GM13976 (cell line): ENCODE measurements around the gene TPCN2.

Experiments used
- DNase-seq: peaks from one replicate; pipeline ENCODE4 v3.0.0; 2012; ENCODE audit warnings: low spot score
- in situ Hi-C: fragments of 300-500 bp; cut with MboI; formaldehyde crosslinking; loops from one replicate; pipeline ENCODE4 v1.12.0; 2022; ENCODE audit warnings: low sequenced_read_pairs, mixed read lengths, inconsistent platforms; ENCODE audit not compliant: unreplicated experiment
- TF ChIP-seq, protein P1 (sequence below): IDR thresholded peaks from 2 replicates; pipeline ENCODE4 v1.5.1; 2012; ENCODE audit warnings: borderline replicate concordance, mild to moderate bottlenecking; ENCODE audit not compliant: insufficient read depth; ENCODE audit errors: extremely low read depth, missing control alignments, control extremely low read depth

The TPCN2 gene

DNA sequence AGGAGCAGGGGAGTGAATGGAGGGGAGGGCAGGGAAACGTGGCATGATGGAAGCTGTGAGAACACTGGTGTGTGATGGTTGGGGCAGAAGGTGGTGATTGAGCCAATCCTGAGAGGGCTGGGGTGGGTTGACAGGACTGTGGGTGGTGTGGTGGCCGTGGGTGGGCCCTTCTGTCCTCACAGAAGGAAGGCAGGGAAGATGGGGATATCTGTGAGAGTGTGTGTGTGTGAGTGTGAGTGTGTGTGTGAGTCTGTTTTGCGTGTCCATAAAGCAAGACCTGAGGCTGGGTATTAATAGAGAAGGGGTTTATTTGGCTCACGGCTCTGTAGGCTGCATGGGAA is 13.0 kb downstream of the TPCN2 start:
- TF ChIP-seq, protein P1, sequence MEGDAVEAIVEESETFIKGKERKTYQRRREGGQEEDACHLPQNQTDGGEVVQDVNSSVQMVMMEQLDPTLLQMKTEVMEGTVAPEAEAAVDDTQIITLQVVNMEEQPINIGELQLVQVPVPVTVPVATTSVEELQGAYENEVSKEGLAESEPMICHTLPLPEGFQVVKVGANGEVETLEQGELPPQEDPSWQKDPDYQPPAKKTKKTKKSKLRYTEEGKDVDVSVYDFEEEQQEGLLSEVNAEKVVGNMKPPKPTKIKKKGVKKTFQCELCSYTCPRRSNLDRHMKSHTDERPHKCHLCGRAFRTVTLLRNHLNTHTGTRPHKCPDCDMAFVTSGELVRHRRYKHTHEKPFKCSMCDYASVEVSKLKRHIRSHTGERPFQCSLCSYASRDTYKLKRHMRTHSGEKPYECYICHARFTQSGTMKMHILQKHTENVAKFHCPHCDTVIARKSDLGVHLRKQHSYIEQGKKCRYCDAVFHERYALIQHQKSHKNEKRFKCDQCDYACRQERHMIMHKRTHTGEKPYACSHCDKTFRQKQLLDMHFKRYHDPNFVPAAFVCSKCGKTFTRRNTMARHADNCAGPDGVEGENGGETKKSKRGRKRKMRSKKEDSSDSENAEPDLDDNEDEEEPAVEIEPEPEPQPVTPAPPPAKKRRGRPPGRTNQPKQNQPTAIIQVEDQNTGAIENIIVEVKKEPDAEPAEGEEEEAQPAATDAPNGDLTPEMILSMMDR, result no peak
- DNase-seq, result no peak
- in situ Hi-C loops, result no loop called here

DNA sequence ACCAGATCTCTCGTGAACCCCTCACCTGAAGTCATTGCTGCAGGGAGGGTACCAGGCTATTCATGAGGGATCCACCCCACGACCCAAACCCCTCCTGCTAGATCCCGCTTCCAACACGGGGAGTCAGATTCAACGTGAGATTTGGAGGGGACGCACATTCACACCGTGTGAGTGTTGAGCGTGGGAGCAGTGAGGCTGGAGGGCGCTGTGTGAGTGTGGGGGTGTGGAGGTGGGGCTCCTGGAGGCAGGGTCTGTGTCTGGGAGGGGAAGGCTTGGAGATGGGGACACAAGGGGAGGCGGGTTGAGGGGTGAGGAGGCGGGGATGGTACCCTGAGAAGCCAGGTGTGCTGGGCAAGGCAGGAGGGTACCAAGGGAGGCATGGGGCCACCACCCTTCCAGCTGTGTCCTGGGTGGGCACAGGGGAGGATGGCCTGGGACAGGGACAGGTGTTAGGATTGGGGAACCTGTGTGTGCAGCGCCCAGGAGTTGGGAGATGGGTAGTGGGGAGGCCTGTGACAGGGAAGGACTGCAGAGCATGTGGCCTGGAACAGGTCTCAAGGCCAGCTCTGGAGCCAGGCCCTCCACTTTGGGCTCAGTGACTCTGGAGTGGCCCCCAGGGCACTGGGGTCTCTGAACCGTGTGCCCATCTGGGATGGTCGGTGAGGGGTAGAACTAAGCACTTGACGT is 13.6 kb downstream of the TPCN2 start:
- no peak for DNase-seq
- TF ChIP-seq, protein P1, result no peak
- in situ Hi-C loops, result no loop called here

DNA sequence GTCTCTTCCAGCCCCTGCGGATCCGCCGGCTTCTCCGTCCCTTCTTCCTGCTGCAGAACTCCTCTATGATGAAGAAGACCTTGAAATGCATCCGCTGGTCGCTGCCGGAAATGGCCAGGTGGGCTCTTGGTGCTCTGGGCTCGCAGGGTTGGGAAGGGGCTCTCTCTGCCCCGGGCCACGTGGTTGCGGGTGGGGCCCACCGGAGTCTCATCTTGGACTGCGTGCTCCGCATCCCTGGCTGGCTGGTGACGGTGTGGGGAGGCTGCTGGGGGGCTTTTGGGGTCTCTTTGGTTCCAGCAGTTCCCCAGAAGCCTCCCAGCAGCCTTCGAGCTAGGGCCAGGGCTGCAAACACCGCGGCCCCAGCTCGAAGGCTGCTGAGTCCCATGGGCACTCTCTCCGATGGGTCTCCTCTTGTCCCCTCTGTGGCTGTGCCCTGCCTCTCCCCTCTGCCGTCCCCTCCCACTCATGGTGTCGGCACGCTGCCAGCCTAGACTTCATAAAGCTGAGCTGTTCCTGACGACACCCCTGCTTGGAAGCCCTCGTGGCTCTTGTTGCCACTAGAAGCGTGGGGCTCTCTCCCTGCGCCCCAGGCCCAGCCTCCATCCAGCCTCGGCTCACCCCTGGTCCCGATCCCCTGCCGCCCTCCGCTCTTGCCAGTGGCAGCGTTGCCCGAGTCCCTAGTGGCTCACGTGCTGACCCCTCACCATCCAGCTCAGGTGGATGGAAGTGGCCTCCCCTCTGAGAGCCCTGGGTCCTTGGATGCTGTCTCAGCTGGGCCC is 14.3 kb downstream of the TPCN2 start:
- in situ Hi-C loops, result no loop called here
- no peak for DNase-seq
- TF ChIP-seq, protein P1, result no peak

DNA sequence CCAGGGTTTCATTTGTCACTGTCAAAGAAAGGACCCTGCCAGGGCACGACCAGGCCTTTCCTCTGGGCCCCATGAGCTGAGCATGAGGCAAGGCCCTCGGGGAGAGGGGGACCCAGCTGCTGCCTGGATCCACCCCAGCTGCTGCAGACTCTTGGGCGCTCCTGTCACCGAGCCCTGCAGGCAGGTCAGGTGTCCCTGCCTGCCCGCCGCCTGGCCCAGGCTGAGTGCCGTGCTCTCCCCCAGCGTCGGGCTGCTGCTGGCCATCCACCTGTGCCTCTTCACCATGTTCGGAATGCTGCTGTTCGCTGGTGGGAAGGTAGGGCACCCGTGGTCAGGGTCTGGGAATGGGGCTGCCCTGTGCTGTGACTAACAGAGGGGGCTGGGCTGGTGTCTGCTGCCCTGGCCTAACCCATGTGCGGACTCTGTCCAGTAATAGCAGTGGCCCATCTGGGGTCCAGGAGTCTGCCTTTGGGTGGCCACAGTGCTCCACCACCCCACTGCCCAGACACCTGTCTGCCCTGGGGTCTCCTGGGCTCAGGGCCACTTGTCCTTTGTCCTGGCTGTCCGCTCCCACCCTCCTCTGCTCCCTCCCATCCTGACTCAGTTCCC is 15.0 kb downstream of the TPCN2 start:
- no peak for DNase-seq
- in situ Hi-C loops, result no loop called here
- TF ChIP-seq, protein P1, result no peak

DNA sequence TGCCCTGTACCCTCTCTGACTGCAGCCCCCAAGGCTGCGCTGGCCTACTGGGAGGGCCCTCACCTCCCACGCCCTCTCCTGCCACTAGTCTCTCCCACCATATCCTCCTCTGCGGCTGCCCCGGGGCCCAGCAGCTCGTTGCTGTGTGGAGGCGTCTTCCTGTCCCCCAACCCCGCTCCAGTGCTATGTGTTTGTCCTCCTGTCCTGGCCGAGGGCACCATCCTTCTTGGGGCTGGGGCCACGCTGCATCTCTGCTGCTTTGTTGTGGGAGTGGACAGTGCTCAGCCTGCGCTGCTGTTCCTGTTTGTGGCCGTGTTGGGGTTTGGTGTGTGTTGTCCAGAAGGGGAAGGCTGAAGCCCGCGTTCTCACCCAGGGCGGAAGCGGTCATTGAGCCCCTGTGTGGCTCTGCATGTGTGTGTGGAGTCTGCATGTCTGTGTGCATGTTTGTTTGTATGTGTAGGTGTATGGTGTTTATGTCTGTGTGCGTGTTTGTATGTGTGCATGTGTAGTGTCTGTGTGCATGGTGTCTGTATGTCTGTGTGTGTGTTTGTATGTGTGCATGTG is 15.7 kb downstream of the TPCN2 start:
- no peak for DNase-seq
- TF ChIP-seq, protein P1, result no peak
- in situ Hi-C loops, result no loop called here

DNA sequence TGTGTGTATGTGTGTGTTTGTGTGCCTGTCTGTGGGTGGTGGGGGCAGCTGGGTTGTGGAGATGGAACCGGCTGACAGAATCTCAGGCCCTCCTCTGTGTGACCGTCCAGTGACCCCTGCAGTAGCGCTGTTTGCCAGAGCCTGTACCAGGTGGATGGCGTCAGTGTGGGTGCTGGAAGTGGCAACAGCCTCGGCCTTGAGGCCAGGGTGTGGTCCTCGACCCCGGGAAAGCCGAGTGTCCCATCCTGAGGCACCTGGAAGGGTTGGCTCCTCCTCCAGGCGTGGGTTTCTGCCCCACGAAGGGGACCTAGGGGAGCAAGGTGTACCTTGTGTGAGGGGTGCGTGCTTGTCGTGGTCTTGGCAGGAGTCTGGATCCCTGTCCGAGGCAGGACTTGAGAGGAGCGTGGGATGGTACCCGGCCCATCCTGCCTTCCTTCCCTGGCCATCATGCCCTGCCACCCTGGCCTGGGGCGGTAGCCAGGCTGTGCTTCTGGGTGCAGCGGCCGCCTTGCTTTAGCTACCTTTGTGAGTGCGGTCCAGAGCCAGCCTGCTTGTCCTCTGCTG is 16.5 kb downstream of the TPCN2 start:
- TF ChIP-seq, protein P1, result no peak
- DNase-seq, result no peak
- in situ Hi-C loops, result no loop called here
